CD4-positive, CD25-positive, alpha-beta regulatory T cell (primary cell): ENCODE data around the gene SLC38A3. TPM values are rescaled to one million over a fixed set of nuclear protein-coding genes. Genes with fewer than 3 reads are reported as not detected.

Experiments used
- ATAC-seq, 2 donors: fragments of 150-1000 bp; cut with Tn5 transposase; one replicate each; pipeline ENCODE4 v1.10.0; 2021; ENCODE audit warnings: low read depth in 2 of 2, moderate number of reproducible peaks in 2 of 2, moderate library complexity in 1 of 2
- DNase-seq, 3 donors: peaks; one replicate each; pipeline versions ENCODE4 v3.0.0 to v3.0.0-alpha.2; 2012 to 2022; ENCODE audit warnings: mixed read lengths in 1 of 3
- H3K27ac ChIP-seq: one replicate; pipeline ENCODE4 v1.7.0; 2013; ENCODE audit warnings: mild to moderate bottlenecking, low read length; ENCODE audit not compliant: insufficient read depth, poor library complexity, severe bottlenecking
- H3K27me3 ChIP-seq: one replicate; pipeline ENCODE4 v1.7.0; 2013; ENCODE audit warnings: low read length; ENCODE audit not compliant: control insufficient read depth, insufficient read depth
- H3K36me3 ChIP-seq: one replicate; pipeline ENCODE4 v1.7.0; 2013; ENCODE audit warnings: mild to moderate bottlenecking, low read length, moderate library complexity; ENCODE audit not compliant: control insufficient read depth, insufficient read depth
- H3K4me1 ChIP-seq: 2 replicates; pipeline ENCODE4 v1.7.0; 2013; ENCODE audit warnings: mild to moderate bottlenecking, low read length; ENCODE audit not compliant: insufficient read depth, control insufficient read depth, poor library complexity, severe bottlenecking
- H3K4me3 ChIP-seq: one replicate; pipeline ENCODE4 v1.7.0; 2013; ENCODE audit warnings: low read depth, mild to moderate bottlenecking, low read length, moderate library complexity
- H3K9me3 ChIP-seq, 2 experiments: 1 replicate in 1 of 2; 2 replicates in 1 of 2; pipeline ENCODE4 v1.7.0; 2013; ENCODE audit warnings: low read length in 2 of 2, mild to moderate bottlenecking in 1 of 2, moderate library complexity in 1 of 2; ENCODE audit not compliant: control insufficient read depth in 2 of 2
- H3K27ac Mint-ChIP-seq, 3 donors: one replicate each; pipeline ENCODE4 v1.8.0; 2020 to 2022; ENCODE audit warnings: mild to moderate bottlenecking in 3 of 3, mixed read lengths in 3 of 3, moderate library complexity in 2 of 3
- H3K27me3 Mint-ChIP-seq: one replicate; pipeline ENCODE4 v1.8.0; 2022; ENCODE audit warnings: mild to moderate bottlenecking, mixed read lengths
- H3K36me3 Mint-ChIP-seq: one replicate; pipeline ENCODE4 v1.8.0; 2020; ENCODE audit warnings: mixed read lengths
- H3K4me1 Mint-ChIP-seq, 4 donors: one replicate each; pipeline ENCODE4 v1.8.0; 2020 to 2022; ENCODE audit warnings: mixed read lengths in 4 of 4, mild to moderate bottlenecking in 1 of 4
- H3K4me3 Mint-ChIP-seq, 4 donors: one replicate each; pipeline ENCODE4 v1.8.0; 2020 to 2022; ENCODE audit warnings: mild to moderate bottlenecking in 4 of 4, mixed read lengths in 4 of 4, moderate library complexity in 3 of 4
- H3K9me3 Mint-ChIP-seq, 7 donors: one replicate each; pipeline ENCODE4 v1.8.0; 2020 to 2022; ENCODE audit warnings: mixed read lengths in 7 of 7, mild to moderate bottlenecking in 3 of 7, moderate library complexity in 2 of 7
- polyA plus RNA-seq, 4 donors: library from polyadenylated mRNA; unstranded; fragments of 300-500 nt; fragmentation: Illumina TruSeq; gene quantifications; one replicate each; pipeline ENCODE4 v1.2.3, GENCODE V29; 2021
- total RNA-seq: library from RNA; stranded (reverse); gene quantifications from one replicate; pipeline ENCODE4 v1.2.3, GENCODE V29; 2022

SLC38A3 gene
- total and polyA plus RNA-seq, 5 donors from 2014 or later, result not detected

DNA sequence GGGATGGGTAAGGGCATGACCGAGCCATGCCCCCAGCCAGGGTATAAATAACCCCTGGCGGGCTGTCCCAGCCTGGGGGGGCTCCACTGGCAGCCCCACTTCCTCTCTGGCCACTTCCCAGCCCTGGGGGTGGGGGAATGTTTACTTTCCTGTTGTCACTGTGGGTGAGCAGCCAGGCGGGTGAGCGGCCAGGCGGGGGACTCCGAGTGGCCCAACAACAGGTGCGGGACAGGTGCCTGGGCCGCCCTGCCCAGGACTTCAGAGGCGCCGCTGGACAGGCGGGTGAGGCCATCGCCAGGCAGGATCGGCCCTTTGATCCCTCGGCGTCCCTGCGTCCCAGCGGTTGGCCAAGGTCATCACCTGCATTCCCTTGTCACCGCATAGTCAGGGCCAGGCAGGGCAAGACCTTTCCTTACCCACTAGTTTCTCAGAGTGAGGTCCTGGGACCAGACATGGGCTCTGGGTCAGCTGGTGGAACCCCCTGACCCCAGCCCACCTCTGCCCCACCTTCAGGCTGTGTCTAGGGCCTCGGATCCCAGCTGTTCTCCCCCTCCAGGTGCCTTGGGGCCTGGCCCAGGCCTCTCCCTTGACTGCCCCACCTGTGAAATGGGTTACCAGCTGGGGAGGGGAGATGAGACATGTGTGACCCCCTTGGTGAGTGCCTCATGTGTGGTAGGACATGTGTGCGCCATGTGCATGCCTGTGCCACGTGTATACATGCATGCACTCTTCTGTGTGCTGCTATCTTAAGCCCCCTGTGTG lies 33.4 kb upstream of the SLC38A3 start:
- H3K36me3 ChIP-seq, result no peaks in the 10 kb centered on the region
- no peaks in the 10 kb centered on the region for H3K4me1 Mint-ChIP-seq
- no peaks in the 10 kb centered on the region for H3K27me3 Mint-ChIP-seq
- H3K27ac Mint-ChIP-seq, result no peak overlapping the region
- no peaks in the 10 kb centered on the region for H3K27me3 ChIP-seq
- ATAC-seq (no peak), DNase-seq (no peak)
- H3K9me3 Mint-ChIP-seq, result no peaks in the 10 kb centered on the region
- no peak overlapping the region for H3K4me3 Mint-ChIP-seq
- no peak overlapping the region for H3K4me3 ChIP-seq
- H3K27ac ChIP-seq, result no peak overlapping the region
- no peaks in the 10 kb centered on the region for H3K9me3 ChIP-seq
- no peaks in the 10 kb centered on the region for H3K36me3 Mint-ChIP-seq
- H3K4me1 ChIP-seq, result no peaks in the 10 kb centered on the region

DNA sequence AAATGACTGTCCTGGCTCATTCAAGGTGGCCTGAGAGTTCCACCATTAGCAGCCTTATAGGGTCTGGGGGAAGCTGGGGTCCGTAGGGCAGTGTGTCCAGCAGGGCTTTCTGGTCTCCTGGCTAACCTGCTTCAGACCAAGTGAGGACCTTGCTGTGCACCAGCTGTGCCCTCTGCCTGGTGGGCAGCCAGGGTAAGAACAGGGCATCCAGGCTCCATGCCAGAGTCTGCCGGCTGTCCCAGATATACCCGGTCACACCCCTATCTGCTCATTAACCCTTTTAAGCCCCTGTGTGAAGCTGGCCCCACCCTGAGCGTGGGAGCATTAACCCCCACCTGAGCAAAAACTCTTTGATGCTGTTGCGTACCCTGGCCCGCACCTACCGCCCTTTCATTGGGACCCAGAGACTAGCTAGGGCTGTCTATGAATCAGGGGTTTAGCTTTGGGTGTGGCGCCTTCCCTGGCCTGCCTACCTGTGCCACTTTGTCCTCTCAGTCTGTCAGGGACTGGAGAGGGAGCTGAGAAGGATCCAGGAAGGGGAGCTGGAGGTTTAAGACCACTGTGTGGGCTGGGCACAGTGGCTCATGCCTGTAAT lies 32.3 kb upstream of the SLC38A3 start:
- Histone ChIP-seq H3K4me3 (no peak overlapping the region), H3K36me3 (no peaks in the 10 kb centered on the region), H3K9me3 (no peaks in the 10 kb centered on the region), H3K27me3 (no peaks in the 10 kb centered on the region), H3K4me1 (no peaks in the 10 kb centered on the region), H3K27ac (no peak overlapping the region)
- H3K9me3 Mint-ChIP-seq, result no peaks in the 10 kb centered on the region
- H3K27me3 Mint-ChIP-seq, result no peaks in the 10 kb centered on the region
- no peak overlapping the region for H3K27ac Mint-ChIP-seq
- H3K4me1 Mint-ChIP-seq, result no peaks in the 10 kb centered on the region
- H3K4me3 Mint-ChIP-seq, result no peak overlapping the region
- H3K36me3 Mint-ChIP-seq, result no peaks in the 10 kb centered on the region
- DNase-seq, result no peak
- no peak for ATAC-seq

DNA sequence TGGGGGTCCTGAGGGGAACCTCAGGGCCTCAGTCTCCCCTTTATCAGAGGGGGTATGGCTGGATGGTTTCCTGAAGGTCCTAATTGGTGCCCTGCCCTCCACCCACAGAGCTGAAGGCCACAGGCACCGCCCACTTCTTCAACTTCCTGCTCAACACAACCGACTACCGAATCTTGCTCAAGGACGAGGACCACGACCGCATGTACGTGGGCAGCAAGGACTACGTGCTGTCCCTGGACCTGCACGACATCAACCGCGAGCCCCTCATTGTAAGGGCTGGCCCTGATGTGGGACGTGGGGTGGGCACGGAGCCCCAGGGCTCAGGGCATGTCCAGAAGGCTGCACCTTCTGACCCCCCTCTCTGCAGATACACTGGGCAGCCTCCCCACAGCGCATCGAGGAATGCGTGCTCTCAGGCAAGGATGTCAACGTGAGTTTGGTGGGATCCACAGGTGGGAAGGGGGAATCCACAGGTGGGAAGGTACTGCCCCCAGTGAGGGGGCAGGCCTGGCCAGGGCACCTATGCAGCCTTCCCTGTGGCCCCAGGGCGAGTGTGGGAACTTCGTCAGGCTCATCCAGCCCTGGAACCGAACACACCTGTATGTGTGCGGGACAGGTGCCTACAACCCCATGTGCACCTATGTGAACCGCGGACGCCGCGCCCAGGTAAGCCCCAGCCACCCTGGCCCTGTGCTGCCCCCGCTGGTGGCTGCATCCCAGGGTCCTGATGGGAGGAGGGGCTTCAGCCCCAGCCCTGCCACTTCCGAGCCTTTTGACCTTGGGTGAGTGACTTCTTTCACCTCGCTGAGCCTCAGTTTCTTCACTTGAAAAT lies 31.2 kb upstream of the SLC38A3 start:
- no peaks in the 10 kb centered on the region for H3K27me3 Mint-ChIP-seq
- Histone ChIP-seq H3K4me3 (no peak overlapping the region), H3K27ac (no peak overlapping the region), H3K36me3 (no peaks in the 10 kb centered on the region), H3K4me1 (no peaks in the 10 kb centered on the region), H3K27me3 (no peaks in the 10 kb centered on the region), H3K9me3 (no peaks in the 10 kb centered on the region)
- no peak overlapping the region for H3K4me3 Mint-ChIP-seq
- DNase-seq, result peak in 1 of 3 donors; percentile 17
- H3K36me3 Mint-ChIP-seq, result no peaks in the 10 kb centered on the region
- no peak for ATAC-seq
- no peaks in the 10 kb centered on the region for H3K9me3 Mint-ChIP-seq
- no peak overlapping the region for H3K27ac Mint-ChIP-seq
- no peaks in the 10 kb centered on the region for H3K4me1 Mint-ChIP-seq

DNA sequence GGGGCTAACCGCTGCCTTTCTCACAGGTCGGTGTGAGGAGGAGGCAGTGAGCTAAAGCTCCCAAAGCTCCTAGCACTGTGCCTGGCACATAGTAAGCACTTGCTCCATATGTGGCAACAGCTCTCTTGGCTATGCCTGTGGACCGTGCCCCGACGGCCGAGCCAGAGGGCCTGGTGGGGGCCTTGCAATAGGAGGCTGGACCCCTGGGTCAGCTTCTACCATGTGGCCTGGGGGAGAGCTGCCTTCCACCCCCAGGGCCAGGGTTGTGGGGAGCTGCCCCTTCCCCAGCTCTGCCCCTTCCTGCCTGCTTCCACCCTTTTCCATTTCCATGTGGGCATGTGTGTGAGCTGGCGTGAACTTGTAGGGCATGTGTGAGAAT lies 30.6 kb upstream of the SLC38A3 start:
- H3K36me3 Mint-ChIP-seq, result no peaks in the 10 kb centered on the region
- H3K4me1 ChIP-seq, result no peaks in the 10 kb centered on the region
- H3K27me3 Mint-ChIP-seq, result no peaks in the 10 kb centered on the region
- no peaks in the 10 kb centered on the region for H3K36me3 ChIP-seq
- no peaks in the 10 kb centered on the region for H3K9me3 Mint-ChIP-seq
- no peak overlapping the region for H3K27ac Mint-ChIP-seq
- H3K4me3 Mint-ChIP-seq, result no peak overlapping the region
- H3K27me3 ChIP-seq, result no peaks in the 10 kb centered on the region
- H3K4me1 Mint-ChIP-seq, result no peaks in the 10 kb centered on the region
- no peak for ATAC-seq
- H3K27ac ChIP-seq, result no peak overlapping the region
- H3K9me3 ChIP-seq, result no peaks in the 10 kb centered on the region
- no peak overlapping the region for H3K4me3 ChIP-seq
- DNase-seq, result no peak

DNA sequence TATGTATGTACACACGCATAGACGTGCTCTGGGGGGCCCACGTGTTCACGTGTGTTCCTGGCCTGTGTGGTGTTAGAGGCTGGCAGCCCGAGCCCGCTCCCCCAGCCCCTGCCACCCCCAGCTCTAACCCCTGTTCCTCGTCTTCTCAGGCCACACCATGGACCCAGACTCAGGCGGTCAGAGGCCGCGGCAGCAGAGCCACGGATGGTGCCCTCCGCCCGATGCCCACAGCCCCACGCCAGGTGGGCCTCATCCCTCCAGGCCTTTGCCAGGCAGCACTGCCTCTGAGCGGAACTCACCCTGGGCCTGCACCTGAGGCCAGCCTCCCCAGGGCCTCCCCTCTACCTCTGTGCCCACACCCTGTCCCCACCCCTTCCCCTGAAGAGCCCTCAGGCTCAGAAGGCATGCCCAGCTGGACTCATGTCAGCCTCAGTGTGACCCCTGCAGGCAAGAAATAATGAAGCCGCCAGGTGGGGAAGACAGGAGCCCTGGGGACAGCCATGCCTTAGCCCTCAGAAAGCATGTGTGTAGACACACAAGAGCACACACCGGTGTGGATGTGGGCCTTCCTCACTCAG lies 30.0 kb upstream of the SLC38A3 start:
- no peaks in the 10 kb centered on the region for H3K36me3 ChIP-seq
- Mint-ChIP-seq H3K27ac (no peak overlapping the region), H3K9me3 (no peaks in the 10 kb centered on the region), H3K4me1 (no peaks in the 10 kb centered on the region), H3K27me3 (peaks cover 1% of the 10 kb centered on the region), H3K36me3 (no peaks in the 10 kb centered on the region), H3K4me3 (no peak overlapping the region)
- no peaks in the 10 kb centered on the region for H3K27me3 ChIP-seq
- DNase-seq (no peak), ATAC-seq (peak in 1 of 2 donors; percentile 27)
- H3K4me3 ChIP-seq, result no peak overlapping the region
- no peak overlapping the region for H3K27ac ChIP-seq
- no peaks in the 10 kb centered on the region for H3K9me3 ChIP-seq
- H3K4me1 ChIP-seq, result no peaks in the 10 kb centered on the region

DNA sequence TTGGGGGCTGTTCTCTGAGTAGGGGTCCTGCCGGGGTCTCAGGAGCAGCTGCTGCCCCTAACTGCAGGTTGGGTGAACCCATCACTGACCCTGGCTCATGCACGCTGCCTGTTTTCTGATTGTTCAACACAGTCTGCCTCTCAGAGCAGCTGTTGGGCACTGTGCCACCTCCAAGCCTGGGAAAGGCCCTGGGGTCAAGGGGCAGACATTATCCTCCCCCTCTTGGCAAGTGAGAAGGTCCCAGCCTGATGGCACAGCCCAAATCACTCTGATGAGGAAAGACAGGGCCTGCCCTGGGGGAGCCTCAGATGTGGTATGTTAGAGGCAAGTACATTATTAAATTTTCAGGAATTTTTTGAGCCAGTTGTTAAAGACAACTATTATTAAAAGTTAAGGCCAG lies 27.7 kb upstream of the SLC38A3 start:
- H3K27me3 ChIP-seq, result no peaks in the 10 kb centered on the region
- DNase-seq (no peak), ATAC-seq (no peak)
- Mint-ChIP-seq H3K4me1 (no peaks in the 10 kb centered on the region), H3K4me3 (no peak overlapping the region), H3K9me3 (peaks cover 0 to 2% (median 0%) of the 10 kb centered on the region in 7 donors), H3K27me3 (peaks cover 7% of the 10 kb centered on the region), H3K36me3 (no peaks in the 10 kb centered on the region), H3K27ac (no peak overlapping the region)
- no peaks in the 10 kb centered on the region for H3K4me1 ChIP-seq
- H3K36me3 ChIP-seq, result no peaks in the 10 kb centered on the region
- no peak overlapping the region for H3K27ac ChIP-seq
- no peaks in the 10 kb centered on the region for H3K9me3 ChIP-seq
- H3K4me3 ChIP-seq, result no peak overlapping the region

DNA sequence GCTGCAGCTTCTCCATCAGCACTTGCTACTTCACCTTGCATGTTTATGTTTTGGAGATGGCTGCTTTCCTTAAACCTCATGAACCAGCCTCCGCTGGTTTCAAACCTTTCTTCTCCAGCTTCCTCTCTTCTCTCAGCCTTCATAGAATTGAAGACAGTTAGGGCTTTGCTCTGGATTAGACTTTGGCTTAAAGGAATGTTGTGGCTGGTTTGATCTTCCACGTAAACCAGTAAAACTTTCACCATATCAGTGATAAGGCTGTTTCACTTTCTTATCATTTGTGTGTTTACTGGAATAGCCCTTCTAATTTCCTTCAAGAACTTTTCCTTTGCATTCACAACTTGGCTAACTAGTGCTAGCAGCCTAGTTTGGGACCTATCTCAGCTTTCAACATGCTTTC lies 25.4 kb upstream of the SLC38A3 start:
- H3K27me3 ChIP-seq, result no peaks in the 10 kb centered on the region
- ATAC-seq (no peak), DNase-seq (no peak)
- no peak overlapping the region for H3K4me3 ChIP-seq
- no peaks in the 10 kb centered on the region for H3K9me3 ChIP-seq
- H3K9me3 Mint-ChIP-seq, result peaks cover 0 to 2% (median 0%) of the 10 kb centered on the region in 7 donors
- H3K36me3 ChIP-seq, result no peaks in the 10 kb centered on the region
- no peak overlapping the region for H3K27ac ChIP-seq
- H3K27me3 Mint-ChIP-seq, result peaks cover 7% of the 10 kb centered on the region
- H3K4me1 ChIP-seq, result no peaks in the 10 kb centered on the region
- H3K27ac Mint-ChIP-seq, result no peak overlapping the region
- no peaks in the 10 kb centered on the region for H3K36me3 Mint-ChIP-seq
- no peaks in the 10 kb centered on the region for H3K4me1 Mint-ChIP-seq
- no peak overlapping the region for H3K4me3 Mint-ChIP-seq
